ENCODE data around the gene MCU.
"Not testable (repeated sequence)": the region's sequence is repeated elsewhere in the genome, so short reads cannot be mapped to it uniquely, and the experiment has no call there.

The MCU gene

GRCh38 chr10:72903941-72904446 is 212.1 kb downstream of the MCU start:
- not testable (repeated sequence) for DNase-seq (ENCODE audit: low spot score)

DNA sequence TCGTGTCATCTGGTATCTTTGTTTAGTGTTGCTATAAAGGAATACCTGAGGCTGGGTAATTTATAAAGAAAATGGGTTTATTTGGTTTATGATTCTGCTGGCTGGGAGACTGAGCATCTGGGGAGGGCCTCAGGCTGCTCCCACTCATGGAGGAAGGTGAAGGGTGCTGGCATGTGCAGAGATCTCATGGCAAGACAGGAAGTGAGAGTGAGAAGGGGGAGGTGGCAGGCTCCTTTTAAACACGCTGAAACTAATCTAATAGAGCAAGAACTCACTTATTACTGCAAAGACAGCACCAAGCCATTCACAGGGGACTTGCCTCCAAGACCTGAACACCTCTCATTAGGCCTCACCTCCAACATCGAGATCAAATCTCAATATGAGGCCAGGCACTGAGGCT is 212.9 kb downstream of the MCU start:
- DNase-seq (ENCODE audit: low spot score) = no peak

- DNase-seq (ENCODE audit: low spot score) = no peak
Observed at GRCh38 chr10:72906446-72906845, 214.5 kb downstream of the MCU start.

DNA sequence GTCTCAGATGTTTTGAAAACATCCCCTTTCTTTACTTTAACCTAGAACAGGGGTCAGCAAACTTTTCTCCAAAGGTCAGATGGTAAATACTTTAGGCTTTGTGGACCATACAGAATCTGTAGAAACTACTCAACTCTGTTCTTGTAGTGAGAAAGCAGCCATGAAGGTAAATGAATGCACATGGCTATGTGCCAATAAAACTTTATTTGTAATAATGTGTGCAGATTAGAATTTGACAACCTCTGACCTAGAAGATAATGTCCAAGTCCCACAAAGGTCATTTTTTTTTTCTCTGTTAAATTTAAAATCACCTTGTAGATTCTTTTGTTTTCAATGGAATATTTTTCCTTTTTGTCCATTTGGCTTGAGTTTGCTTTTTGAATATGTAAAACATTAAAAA is 218.8 kb downstream of the MCU start:
- no peak for DNase-seq (ENCODE audit: low spot score)

- DNase-seq (ENCODE audit: low spot score) = no peak
Observed at GRCh38 chr10:72911758-72912157, 219.8 kb downstream of the MCU start.

GRCh38 chr10:72912736-72913135 is 220.8 kb downstream of the MCU start:
- no peak for DNase-seq (ENCODE audit: low spot score)

DNA sequence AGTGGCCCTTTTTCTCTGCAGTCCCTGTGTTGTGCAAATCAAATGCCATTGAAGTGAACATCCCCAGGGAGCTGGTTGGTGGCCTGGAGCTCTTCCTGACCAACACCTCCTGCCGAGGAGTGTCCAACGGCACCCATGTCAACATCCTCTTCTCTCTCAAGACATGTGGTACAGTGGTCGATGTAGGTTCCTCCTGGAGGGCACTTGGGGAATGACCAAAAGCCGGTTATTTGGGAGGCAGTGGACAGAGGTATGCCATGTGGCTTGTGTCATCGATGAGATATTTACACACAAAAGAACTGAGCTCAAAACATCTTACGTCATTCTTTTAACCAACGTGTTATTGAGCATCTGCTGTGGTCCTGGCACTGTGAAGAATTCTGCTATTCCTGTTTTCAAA is 221.3 kb downstream of the MCU start:
- DNase-seq (ENCODE audit: low spot score) = no peak

- DNase-seq (ENCODE audit: low spot score) = not testable (repeated sequence)
Observed at GRCh38 chr10:72917201-72917600, 225.3 kb downstream of the MCU start.

- DNase-seq (ENCODE audit: low spot score) = not testable (repeated sequence)
Observed at GRCh38 chr10:72917803-72918332, 225.9 kb downstream of the MCU start.

GRCh38 chr10:72918352-72918751 is 226.4 kb downstream of the MCU start:
- DNase-seq (ENCODE audit: low spot score) = no peak

DNA sequence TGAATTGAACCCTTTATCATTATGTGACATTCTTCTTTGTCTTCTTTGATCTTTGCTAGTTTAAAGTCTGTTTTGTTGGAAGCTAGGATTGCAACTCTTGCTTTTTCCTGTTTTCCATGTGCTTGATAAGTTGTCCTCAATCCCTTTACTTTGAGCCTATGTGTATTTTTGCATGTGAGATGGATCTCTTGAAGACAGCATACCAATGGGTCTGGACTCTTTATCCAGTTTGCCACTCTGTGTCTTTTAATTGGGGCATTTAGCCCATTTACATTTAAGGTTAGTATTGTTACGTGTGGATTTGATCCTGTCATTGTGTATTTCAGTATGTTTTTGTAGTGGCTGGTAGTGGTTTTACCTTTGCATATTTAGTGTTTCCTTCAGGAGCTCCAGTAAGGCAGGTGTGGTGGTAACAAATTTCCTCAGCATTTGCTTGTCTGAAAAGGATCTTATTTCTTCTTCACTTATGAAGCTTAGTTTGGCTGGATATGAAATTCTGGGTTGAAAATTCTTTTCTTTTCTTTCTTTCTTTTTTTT is 229.3 kb downstream of the MCU start:
- not testable (repeated sequence) for DNase-seq (ENCODE audit: low spot score)

DNA sequence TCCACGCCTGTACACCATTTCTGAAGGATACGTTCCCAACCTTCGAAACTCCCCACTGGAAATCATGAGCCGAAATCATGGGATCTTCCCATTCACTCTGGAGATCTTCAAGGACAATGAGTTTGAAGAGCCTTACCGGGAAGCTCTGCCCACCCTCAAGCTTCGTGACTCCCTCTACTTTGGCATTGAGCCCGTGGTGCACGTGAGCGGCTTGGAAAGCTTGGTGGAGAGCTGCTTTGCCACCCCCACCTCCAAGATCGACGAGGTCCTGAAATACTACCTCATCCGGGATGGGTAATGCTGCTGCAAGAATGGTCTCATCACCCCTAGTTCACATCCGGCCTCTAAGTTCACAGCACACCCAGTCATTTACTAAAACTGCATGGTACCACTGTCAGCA is 232.4 kb downstream of the MCU start:
- DNase-seq (ENCODE audit: low spot score) = no peak

GRCh38 chr10:72925951-72926465 is 234.1 kb downstream of the MCU start:
- DNase-seq (ENCODE audit: low spot score) = no peak

DNA sequence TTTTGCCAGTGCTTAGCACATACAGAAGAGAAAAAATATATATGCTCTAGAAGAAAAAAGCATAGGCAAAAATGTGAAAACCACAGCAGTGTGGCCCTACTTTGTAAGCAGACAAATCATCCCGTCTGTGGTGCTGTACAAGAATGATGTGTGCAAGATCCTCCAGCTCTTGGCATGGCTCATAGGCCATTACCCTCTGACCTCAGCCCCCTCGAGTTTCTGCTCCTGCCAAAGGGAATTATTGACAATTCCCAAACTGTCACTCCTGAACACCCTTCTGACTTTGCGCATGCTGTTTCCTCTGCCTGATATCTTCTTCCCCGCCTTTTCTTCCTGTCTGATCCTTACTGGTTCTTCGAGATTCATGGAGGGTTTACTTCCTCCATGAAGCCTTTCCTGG is 235.5 kb downstream of the MCU start:
- no peak for DNase-seq (ENCODE audit: low spot score)

DNA sequence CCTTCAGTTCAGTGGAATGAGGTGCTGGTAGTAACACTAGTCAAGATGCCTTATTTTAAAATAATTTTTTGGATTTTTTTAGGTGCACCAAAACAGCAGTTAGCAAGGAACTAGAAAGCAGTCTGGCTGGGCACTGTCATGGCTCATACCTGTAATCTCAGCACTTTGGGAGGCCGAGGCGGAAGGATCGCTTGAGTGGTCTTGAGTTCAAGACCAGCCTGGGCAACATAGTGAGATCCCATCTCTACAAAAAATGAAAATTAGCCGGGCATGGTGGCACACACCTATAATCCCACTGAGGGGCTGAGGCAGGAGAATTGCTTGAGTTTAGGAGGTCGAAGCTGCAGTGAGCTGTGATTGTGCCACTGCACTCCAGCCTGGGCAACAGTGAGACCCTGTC is 236.9 kb downstream of the MCU start:
- no peak for DNase-seq (ENCODE audit: low spot score)

- DNase-seq (ENCODE audit: low spot score) = no peak
Observed at GRCh38 chr10:72930276-72930675, 238.3 kb downstream of the MCU start.

DNA sequence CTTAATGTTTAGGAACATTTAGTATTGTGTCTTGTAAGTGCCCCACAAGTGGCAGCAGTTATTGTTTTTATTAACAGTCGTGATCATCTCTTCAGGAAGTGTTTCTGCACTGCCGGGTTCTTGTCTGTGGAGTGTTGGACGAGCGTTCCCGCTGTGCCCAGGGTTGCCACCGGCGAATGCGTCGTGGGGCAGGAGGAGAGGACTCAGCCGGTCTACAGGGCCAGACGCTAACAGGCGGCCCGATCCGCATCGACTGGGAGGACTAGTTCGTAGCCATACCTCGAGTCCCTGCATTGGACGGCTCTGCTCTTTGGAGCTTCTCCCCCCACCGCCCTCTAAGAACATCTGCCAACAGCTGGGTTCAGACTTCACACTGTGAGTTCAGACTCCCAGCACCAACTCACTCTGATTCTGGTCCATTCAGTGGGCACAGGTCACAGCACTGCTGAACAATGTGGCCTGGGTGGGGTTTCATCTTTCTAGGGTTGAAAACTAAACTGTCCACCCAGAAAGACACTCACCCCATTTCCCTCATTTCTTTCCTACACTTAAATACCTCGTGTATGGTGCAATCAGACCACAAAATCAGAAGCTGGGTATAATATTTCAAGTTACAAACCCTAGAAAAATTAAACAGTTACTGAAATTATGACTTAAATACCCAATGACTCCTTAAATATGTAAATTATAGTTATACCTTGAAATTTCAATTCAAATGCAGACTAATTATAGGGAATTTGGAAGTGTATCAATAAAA is 240.5 kb downstream of the MCU start:
- DNase-seq (ENCODE audit: low spot score) = no peak

DNA sequence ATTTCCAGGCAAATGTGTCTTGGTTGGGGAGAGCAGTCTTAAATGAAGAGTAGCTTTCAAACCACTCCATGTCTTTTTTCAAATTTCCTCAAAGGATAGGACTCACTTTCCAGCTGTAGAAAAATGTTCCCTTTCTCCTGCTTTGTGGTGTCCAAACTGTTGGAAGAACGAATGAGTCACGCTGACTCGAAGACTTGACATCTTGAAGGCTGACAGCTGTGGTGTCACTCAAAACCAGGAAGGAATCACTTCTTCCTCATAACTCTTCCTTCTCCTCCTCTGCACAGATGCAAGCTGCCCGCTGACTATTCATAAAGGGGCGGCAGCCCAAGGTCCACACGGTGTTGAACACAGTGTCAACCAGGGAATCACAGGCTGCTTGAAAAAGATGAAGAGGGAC is 243.4 kb downstream of the MCU start:
- no peak for DNase-seq (ENCODE audit: low spot score)

Measured in CD4-positive, alpha-beta T cell treated with Interleukin-6 at 100 ng/mL for 8 hours (primary cell).